Hematopoietic multipotent progenitor cell (in vitro differentiated cells): ENCODE data around the gene CCSER1. TPM values are rescaled to one million over a fixed set of nuclear protein-coding genes. Genes with fewer than 3 reads are reported as not detected.
"Not testable (repeated sequence)": the region's sequence is repeated elsewhere in the genome, so short reads cannot be mapped to it uniquely, and the experiment has no call there.

ENCODE experiments used
- DNase-seq, 3 donors: peaks; one replicate each; pipeline ENCODE4 v3.0.0-alpha.2; 2011 to 2015; ENCODE audit warnings: low read depth in 2 of 3, low spot score in 2 of 3
- total RNA-seq: library from RNA; depleted of rRNA; stranded (reverse); fragments of >200 nt; gene quantifications from one replicate; pipeline ENCODE4 v1.2.3, GENCODE V29; 2012

Gene CCSER1
- total RNA-seq, 1 donor, result 15.3 TPM

DNA sequence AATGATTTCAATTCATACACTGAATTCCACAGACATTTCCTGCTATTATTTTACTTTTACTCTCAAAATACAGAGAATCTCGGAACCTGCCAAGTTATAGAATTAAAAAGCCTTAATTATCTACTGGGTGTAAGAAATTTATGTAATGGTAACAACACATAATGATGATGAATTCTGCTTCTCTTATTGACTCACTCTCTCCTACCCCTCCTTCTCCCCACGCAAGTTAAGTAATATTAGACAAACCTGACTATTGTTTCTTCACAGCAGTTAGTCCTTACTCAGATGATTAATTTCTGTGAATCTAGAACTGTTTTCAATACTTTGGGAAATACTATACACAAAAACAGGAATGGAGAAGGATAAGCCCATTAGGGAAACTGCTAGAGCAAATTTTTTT is 762.0 kb downstream of the CCSER1 start:
- no peak for DNase-seq

GRCh38 chr4:90903413-90903812 is 776.2 kb downstream of the CCSER1 start:
- DNase-seq, result not testable (repeated sequence)

GRCh38 chr4:90904021-90904420 is 776.8 kb downstream of the CCSER1 start:
- DNase-seq, result no peak

DNA sequence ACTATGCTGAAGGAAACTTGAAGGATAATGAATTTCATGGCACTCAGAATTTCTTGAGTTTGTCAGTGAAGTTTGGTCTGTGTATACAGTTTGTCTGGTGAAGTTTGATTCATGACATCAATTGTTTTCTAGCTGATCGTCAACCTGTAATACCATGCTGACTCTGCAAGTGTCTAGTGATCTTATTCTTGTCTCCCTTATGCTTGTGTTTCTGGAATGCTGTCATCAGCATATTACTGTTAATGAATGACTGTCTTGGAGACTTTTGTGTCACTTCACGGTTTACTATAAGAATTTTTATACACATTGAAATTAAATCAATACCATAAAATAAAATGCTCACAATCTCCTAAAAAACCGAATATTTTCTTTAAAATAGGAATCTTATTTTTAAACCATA is 779.0 kb downstream of the CCSER1 start:
- no peak for DNase-seq

DNA sequence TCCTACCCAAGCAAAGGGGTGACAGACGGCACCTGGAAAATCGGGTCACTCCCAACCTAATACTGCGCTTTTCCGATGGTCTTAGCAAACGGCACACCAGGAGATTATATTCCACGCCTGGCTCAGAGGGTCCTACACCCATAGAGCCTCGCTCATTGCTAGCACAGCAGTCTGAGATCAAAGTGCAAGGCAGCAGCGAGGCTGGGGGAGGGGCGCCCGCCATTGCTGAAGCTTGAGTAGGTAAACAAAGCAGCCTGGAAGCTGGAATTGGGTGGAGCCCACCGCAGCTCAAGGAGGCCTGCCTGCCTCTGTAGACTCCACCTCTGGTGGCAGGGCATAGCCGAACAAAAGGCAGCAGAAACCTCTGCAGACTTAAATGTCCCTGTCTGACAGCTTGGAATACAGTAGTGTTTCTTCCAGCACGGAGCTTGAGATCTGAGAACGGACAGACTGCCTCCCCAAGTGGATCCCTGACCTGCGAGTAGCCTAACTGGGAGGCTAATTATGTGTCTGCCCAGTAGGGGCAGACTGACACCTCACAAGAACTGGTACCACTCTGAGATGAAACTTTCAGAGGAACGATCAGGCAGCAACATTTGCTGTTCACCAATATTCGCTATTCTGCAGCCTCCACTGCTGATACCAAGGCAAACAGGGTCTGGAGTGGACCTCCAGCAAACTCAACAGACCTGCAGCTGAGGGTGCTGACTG is 784.7 kb downstream of the CCSER1 start:
- not testable (repeated sequence) for DNase-seq

DNA sequence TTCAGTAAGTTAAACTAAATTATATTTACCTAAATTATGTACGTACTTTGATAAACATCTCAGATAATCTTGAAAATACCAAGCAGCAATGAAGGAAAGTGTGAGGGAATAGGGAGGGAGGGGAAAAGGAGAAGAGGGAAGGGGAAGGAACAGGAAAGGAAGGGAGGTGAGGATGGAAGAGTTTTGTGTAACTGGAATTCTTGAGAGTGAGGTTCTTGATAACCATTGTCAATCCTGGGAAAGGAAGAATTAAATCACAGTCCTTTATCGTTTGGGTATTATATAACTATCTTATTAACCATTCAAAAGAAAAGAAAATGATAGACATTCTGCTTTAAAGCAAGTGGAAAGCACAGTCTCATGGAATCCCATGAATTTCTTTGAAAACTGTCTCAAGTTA is 795.0 kb downstream of the CCSER1 start:
- no peak for DNase-seq

- no peak for DNase-seq
Observed at GRCh38 chr4:90926957-90927356, 799.8 kb downstream of the CCSER1 start.

DNA sequence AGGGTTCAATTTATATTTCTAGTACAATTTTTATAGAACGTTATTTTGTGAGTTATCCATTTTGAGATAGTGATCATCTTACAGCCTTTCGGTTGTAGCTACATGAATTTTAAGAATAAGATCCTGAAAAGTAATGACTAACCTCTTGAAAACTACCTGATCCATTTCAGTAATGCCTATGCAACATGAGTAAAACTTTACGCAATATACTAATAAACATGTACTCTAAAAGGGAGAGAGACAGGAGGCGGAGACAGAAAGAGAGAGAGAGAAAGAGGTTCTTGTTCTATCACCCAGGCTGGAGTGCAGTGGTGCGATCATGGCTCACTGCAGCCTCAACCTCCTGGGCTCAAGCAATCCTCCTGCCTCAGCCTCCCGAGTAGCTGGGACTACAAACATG is 816.1 kb downstream of the CCSER1 start:
- no peak for DNase-seq

- no peak for DNase-seq
Observed at GRCh38 chr4:90946945-90947344, 819.8 kb downstream of the CCSER1 start.

DNA sequence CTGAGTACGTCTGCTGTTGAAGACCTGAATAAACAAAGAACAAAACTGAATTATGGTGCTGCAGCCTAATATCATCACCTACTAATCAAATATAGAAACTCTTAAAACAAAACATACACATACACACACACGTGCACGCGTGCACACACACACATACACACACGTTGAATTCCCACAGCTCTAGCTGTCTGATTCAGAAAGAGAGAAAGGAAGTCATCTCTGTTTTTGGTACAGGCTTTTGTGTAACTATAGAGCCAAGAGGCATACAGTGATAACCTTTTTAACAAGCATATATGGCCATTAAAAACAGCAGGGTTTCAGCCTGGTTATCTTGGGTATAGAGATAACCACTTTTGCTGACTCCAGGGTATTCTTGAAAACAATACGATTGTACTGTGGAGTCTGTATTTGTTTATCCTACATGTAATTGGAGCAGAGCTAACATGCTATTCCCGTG is 823.2 kb downstream of the CCSER1 start:
- no peak for DNase-seq

- DNase-seq, result no peak
Observed at GRCh38 chr4:90951037-90951436, 823.8 kb downstream of the CCSER1 start.

- DNase-seq, result no peak
Observed at GRCh38 chr4:90958256-90958895, 831.2 kb downstream of the CCSER1 start.

GRCh38 chr4:90960433-90960832 is 833.2 kb downstream of the CCSER1 start:
- DNase-seq, result no peak

- no peak for DNase-seq
Observed at GRCh38 chr4:90960840-90961239, 833.6 kb downstream of the CCSER1 start.

DNA sequence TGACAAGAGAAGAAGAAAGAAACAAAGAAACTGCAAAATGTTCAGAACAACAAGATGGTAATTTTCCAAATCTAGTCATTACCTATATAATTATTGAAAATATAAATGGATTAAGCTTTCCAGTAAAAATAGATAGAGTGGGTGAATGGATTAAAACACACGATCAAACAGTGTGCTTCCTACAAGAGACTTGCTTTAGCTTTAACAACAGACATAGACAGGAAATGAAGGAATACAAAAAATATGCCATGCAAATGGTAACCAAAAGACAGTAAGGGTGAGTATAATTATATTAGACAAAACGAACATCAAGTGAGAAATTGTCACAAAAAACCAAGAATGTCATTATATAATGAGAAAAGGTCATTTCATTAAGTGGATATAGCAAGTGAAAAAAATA is 842.8 kb downstream of the CCSER1 start:
- no peak for DNase-seq

DNA sequence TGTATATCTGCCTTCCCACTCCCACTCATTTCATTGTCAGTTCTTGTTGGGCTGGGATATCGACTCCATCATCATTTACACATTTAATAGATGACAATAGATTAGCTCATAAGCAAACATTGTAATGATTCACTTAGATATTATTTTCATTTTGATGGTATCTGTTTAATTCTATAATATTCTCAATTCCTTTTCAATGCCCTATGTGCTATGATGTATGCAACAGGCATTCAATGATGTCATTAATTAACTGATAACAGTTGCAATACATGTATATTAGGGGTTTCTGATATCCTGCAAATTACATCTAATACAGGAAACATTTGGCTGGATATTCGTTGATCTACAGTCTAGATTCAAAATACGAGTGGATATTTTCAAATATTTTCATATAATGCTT is 850.5 kb downstream of the CCSER1 start:
- DNase-seq, result no peak

DNA sequence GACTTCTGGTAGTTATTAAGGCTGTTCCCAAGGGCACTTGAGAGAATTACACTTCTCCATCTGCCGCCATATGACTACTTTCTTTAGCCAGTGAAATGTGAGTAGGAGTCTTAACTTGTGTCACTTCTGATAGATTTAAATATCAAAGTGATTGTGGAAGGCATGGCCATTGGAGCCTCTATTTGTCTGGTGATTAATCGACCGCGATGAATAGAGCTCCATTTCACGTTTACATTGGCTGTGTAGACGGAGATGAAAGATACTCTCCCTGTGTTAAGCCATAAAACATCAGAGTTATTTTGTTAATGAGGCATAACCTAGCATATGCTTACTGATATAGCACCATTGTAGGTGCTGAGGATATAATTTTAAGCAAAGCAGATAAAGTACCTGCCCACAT is 852.4 kb downstream of the CCSER1 start:
- DNase-seq, result no peak

- no peak for DNase-seq
Observed at GRCh38 chr4:90982813-90983212, 855.6 kb downstream of the CCSER1 start.

DNA sequence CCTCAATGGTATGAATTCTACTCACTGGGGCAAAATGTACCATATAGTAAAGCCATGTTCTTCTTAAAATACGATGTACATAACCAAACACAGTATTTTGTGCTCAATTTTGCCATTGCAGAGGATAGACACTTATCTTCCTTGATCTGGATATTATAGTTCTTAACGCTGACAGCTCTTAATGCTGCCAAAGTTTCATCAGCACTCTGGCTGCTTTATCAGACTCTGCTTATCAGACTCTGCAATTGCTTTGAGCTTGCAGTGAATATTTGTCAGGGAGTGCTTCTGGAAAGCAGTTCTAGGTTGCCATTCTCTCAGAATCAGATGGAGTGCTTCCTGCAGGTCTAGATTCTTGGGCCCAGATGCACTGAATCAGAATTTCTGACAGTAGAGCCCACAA is 863.1 kb downstream of the CCSER1 start:
- DNase-seq, result no peak

DNA sequence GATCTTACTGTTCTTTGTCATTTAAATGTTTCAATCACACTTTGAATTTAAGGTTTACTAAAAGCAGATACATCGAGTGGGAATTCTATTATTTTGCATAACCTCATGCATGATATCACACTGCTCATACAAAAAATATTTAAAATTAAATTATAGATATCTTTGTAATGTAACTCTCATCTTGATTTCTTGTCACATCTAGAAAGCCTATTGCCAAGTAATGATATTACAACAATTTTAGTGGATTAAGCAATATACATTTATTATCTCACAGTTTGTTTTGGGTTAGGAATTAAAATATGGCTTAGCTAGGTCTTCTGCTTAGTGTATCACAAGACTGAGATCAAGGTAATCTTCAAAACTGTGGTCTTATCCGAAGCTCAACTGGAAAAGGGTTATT is 865.0 kb downstream of the CCSER1 start:
- DNase-seq, result no peak

- DNase-seq, result no peak
Observed at GRCh38 chr4:90994851-90995574, 867.8 kb downstream of the CCSER1 start.

GRCh38 chr4:90995996-90996395 is 868.8 kb downstream of the CCSER1 start:
- no peak for DNase-seq
